Erythroblast (primary cell): ENCODE data around the gene CADPS2.

Experiments
- GATA1 ChIP-seq: IDR thresholded peaks from 2 replicates; pipeline ENCODE4 v1.6.1; 2011; ENCODE audit warnings: low read depth, mild to moderate bottlenecking, control low read depth, low read length, moderate library complexity
- POLR2A ChIP-seq: IDR thresholded peaks from 2 replicates; pipeline ENCODE4 v1.6.1; 2011; ENCODE audit warnings: mild to moderate bottlenecking, low read length

DNA sequence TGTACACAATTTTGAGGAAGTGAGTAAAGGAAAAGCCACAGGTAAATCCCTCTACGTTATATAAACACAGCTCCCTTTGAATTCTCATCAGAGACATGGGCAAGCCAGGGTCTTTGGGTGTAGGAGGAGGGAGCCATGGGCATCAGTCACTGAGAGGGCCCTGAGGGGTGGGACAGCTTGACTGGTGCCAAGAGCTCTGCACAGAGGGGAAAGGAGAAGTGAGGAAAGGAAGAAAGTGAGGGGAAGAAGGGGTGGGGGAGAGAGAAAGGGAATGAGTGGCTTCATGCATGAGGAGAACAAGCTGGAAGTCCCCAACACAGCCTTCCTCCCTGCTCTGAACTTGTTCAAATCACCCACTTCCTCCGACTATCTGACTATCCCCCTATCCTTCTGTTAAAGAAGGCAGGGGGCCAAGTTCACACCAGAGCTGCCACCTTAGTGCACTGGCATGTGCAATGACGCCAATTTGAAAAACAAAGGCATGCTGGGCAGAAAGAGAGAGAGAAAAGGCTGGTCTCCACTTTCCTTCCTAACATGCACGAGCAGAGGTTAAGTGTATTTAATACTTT lies 167.2 kb downstream of the CADPS2 start:
- TF ChIP-seq POLR2A (no peak), GATA1 (no peak)
